H4 (cell line): ENCODE results near the gene RBMY1B. TPM values are rescaled to one million over a fixed set of nuclear protein-coding genes. Genes with fewer than 3 reads are reported as not detected.
A peak's percentile ranks its signal among the peaks of the same experiment; 100 is the strongest.
"Not testable (repeated sequence)": the region's sequence is repeated elsewhere in the genome, so short reads cannot be mapped to it uniquely, and the experiment has no call there.

Experiments
- DNase-seq: peaks from one replicate; pipeline ENCODE4 v3.0.0-alpha.2; 2015; ENCODE audit warnings: low spot score
- total RNA-seq: library from RNA; depleted of rRNA; stranded (reverse); fragments of >200 nt; shearing (Covaris generic); gene quantifications from 2 replicates; pipeline ENCODE4 v1.2.3, GENCODE V29; 2014; rRNA removed

The RBMY1B gene
- 0.25 TPM in 1 of 2 replicates, not detected in the other for total RNA-seq

- DNase-seq: not testable (repeated sequence)
Observed at GRCh38 chrY:21511038-21511437, at the start of gene RBMY1B. Gene RBMY1B (plus strand): TSS chrY:21511338. CDS start chrY:21513351, 2,013 bp downstream.

- DNase-seq: not testable (repeated sequence)
Observed at GRCh38 chrY:21462915-21463314, 48.2 kb upstream of the RBMY1B start.

- peak; percentile 2 for DNase-seq
Observed at GRCh38 chrY:21482967-21483366, 28.2 kb upstream of the RBMY1B start.

GRCh38 chrY:21534579-21534978 is 23.4 kb downstream of the RBMY1B start, which contains the start of gene RBMY1A1:
Gene RBMY1A1 (plus strand): TSS chrY:21534879. CDS start chrY:21536892, 2,013 bp downstream.
- DNase-seq: not testable (repeated sequence)

- not testable (repeated sequence) for DNase-seq
Observed at GRCh38 chrY:21559316-21559984, 48.3 kb downstream of the RBMY1B start.

Other genes starting within 250 kb of the RBMY1B start
- gene RBMY1A1, start 23.5 kb downstream of the RBMY1B start, total RNA-seq: 1.3 and 1.4 TPM in 2 replicates